GM10248 (cell line): ENCODE measurements around the gene PLA1A.

ENCODE experiments used
- CTCF ChIA-PET: fragments of 300-600 bp; sonication (Branson Sonifier 250); formaldehyde crosslinking; extraction: SDS; loops from one replicate; lab custom pipeline; 2021; ENCODE audit warnings: antibody characterized with exemption; lab: Yijun Ruan, JAX
- POLR2A ChIA-PET: fragments of 350-650 bp; sonication (Branson Sonifier 250); formaldehyde crosslinking; extraction: SDS; loops from one replicate; lab custom pipeline; 2020; ENCODE audit warnings: antibody characterized with exemption; lab: Yijun Ruan, JAX
- DNase-seq: peaks from one replicate; pipeline ENCODE4 v3.0.0; 2012; ENCODE audit errors: extremely low spot score
- TF ChIP-seq, protein P1 (sequence below): IDR thresholded peaks from 2 replicates; pipeline ENCODE4 v1.5.1; 2012; ENCODE audit warnings: mild to moderate bottlenecking, low read depth; ENCODE audit errors: extremely low read depth, missing control alignments, control extremely low read depth

PLA1A gene

DNA sequence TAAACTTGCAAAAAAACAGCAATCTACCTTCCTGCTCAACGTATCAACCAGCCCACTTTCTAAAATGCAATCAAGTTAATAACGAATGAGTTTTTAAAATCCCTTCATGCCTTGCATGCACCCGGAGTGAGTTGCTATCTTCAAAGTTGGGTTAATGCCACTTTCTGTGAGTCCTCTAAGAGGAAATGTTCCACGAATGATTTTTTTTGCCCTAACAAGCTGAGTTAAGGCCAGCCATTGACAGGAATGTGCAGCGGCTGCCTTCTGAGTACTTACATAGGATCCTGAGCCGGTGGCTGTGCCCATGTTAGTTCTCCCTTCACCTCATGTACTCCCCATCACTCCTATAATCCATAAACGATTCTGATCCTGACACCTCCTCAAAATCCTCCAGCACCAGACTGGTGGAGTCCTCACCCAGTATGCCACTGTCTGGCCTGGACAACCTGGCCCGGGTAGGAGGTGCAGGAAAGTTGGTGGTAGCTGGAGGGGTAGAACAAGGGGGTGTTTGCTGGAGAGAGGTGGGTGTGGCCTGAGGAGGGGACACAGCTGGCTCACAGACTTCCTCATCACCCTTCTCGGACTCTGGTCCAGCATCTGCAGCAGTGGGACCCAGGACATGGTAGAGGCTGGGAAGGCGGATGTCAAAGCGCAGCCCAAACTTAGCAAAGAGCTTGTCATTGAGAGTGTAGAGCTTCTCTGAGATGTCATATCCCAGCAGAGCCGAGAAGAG, 50.3 kb downstream of the PLA1A start:
- DNase-seq: no peak
- ChIA-PET CTCF (interaction anchor here (0.6 to 6.0 kb wide), 3 partner anchors 16 to 33 kb away, joined by 3 to 32 read pairs (median 3); no protein-coding TSS in a partner anchor), POLR2A (interaction anchor here (0.6 kb wide), 1 partner anchor 133 kb away, joined by 4 read pairs; no protein-coding TSS in a partner anchor)
- TF ChIP-seq, protein P1, sequence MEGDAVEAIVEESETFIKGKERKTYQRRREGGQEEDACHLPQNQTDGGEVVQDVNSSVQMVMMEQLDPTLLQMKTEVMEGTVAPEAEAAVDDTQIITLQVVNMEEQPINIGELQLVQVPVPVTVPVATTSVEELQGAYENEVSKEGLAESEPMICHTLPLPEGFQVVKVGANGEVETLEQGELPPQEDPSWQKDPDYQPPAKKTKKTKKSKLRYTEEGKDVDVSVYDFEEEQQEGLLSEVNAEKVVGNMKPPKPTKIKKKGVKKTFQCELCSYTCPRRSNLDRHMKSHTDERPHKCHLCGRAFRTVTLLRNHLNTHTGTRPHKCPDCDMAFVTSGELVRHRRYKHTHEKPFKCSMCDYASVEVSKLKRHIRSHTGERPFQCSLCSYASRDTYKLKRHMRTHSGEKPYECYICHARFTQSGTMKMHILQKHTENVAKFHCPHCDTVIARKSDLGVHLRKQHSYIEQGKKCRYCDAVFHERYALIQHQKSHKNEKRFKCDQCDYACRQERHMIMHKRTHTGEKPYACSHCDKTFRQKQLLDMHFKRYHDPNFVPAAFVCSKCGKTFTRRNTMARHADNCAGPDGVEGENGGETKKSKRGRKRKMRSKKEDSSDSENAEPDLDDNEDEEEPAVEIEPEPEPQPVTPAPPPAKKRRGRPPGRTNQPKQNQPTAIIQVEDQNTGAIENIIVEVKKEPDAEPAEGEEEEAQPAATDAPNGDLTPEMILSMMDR: no peak

DNA sequence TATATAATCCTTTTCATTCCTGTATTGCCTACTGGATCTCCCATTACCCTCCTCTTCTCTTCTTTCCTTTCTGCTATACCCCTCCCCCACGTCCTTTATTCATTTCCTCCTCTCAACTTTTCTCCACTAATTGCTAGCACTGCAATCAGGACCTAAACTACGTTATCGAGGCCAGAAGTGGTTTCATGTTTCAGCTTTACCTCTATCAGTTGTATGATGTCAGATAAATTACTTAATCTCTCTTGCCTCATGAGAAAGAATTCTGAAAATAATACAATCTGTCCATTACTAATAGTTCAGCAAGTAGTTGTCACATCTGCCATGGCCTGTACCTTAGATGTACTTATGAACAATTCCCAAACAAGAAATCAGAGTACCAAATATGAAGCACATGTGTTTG, 52.1 kb downstream of the PLA1A start:
- CTCF ChIA-PET: interaction anchor here (6.0 kb wide), 1 partner anchor 15 kb away, joined by 32 read pairs; no protein-coding TSS in a partner anchor
- TF ChIP-seq, protein P1: no peak
- POLR2A ChIA-PET: no interaction called here
- no peak for DNase-seq

DNA sequence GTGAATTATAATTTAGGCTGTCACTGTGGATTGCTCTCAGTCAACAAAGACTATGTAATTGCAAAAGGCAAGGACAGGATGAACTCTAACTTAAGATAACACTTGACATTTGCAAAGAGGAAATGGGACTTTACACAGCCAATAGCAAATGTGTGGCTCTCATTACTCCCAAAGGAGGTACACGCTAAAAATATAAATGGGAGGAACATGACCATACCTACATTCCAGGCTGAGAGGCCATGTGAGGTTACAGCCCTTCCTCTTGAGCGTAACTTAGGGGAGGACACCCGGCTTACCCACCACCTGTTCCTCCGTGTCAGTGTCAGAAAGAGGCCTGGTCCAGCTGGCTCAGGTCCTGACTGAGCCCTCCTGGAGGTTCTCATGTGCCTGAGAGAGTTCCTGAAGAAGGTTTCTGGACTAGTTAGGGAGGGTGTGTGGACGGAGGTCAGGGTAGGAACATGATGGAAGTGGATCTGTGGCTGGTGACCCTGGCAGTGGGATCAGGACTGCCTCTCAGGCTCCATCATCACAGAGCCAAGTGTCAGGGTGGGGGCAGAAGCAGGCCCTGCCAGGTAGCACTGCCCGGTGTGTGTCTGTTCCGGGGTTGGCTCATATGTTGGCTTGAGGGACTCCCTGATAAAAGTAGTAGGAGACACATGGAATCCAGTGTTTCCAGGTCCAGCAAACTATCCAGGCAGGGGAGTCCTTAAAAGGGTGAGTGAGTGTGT, 54.8 kb downstream of the PLA1A start:
- CTCF ChIA-PET: interaction anchor here (1.1 kb wide), 1 partner anchor 9 kb away, joined by 3 read pairs; no protein-coding TSS in a partner anchor
- TF ChIP-seq, protein P1: no peak
- POLR2A ChIA-PET: no interaction called here
- no peak for DNase-seq

DNA sequence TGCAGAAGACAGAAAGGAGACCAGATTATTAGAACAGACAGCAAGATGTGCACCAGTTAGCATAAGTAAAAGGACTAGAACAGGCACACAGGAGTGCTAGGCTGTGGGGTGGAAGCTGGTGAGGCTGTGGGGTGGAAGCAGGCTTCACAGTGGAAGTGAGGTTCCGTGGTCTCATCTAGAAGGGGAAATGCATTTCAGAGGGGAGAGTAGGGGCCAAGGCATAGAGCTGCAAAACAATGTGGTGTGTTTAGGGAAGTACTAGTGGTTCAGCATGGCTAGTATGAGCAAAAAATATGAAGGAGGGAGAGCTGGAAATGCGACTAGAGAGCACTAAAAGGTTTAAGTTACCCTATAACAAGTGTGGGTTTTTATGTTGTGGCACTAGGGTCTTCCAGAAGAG, 56.2 kb downstream of the PLA1A start:
- ChIA-PET CTCF (no interaction called here), POLR2A (interaction anchor here (1.4 kb wide), 1 partner anchor 10 kb away, joined by 4 read pairs; no protein-coding TSS in a partner anchor)
- TF ChIP-seq, protein P1: no peak
- no peak for DNase-seq

DNA sequence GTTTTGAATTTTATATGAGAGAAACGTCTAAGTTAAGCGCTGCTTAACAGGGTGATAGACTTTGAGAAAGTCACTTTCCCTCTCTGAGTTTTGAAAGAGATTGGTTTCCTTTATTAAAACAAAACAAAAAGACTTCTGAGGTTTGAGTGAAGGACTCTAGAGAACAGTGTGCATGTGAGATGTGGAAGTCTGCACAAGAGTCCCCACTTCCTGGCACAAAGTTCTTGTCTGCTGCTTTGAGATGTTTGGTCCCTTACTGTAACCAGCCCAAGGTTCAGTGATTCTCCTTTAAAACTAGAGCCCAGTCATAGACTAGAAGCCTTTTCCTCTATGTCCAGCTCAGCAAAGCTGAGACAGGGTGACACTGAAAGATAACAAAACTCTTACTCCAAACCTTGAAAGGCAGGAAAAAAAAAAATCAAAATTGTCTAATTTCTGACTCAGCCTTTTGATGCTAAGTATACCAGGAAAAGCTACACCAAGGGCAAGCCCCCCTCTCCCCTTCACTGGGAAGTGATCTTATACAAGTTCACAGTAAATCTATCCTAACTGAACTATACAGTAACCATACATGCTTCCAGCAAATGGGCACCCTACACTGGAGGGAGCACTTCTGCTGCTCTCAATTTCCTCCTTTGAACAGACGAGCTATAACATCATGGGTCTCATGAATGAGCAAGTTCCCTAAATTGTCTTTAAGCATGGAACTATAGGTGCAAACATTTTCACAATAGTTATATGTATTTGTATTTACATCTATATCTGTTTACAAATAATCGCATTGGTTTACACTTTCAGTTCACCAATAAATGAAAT, 60.4 kb downstream of the PLA1A start:
- DNase-seq: no peak
- ChIA-PET CTCF (interaction anchor here (0.9 to 1.7 kb wide), 5 partner anchors 10 to 98 kb away, joined by 3 to 10 read pairs (median 3); partner anchors contain the start of gene CD80), POLR2A (no interaction called here)
- TF ChIP-seq, protein P1: no peak
